ENCODE data around the gene RAD51C.

DNA sequence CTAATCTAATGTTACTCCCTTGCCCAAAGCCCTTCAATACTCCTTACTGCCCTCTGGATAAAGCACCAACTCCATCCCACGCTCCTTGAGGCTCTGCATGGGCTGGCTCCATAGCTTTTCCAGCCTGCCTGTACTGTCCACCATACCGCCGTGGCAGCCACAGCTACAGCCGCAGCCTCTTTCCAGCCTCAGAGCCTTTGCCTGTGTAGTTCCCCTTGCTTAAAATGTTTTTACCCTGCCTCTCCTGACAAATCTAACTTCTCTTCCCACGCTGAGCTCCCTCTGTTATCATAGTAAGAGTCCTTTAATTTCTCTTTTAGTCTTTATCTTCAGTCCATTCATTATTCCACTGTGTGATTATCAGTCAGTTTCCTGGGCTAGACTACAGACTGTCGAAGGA, 22.5 kb upstream of the RAD51C start:
- TF ChIP-seq, protein P1, sequence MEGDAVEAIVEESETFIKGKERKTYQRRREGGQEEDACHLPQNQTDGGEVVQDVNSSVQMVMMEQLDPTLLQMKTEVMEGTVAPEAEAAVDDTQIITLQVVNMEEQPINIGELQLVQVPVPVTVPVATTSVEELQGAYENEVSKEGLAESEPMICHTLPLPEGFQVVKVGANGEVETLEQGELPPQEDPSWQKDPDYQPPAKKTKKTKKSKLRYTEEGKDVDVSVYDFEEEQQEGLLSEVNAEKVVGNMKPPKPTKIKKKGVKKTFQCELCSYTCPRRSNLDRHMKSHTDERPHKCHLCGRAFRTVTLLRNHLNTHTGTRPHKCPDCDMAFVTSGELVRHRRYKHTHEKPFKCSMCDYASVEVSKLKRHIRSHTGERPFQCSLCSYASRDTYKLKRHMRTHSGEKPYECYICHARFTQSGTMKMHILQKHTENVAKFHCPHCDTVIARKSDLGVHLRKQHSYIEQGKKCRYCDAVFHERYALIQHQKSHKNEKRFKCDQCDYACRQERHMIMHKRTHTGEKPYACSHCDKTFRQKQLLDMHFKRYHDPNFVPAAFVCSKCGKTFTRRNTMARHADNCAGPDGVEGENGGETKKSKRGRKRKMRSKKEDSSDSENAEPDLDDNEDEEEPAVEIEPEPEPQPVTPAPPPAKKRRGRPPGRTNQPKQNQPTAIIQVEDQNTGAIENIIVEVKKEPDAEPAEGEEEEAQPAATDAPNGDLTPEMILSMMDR (IDR thresholded peaks at IDR 0.05): no peak
- TF ChIP-seq ZFX (IDR thresholded peaks at IDR 0.05; ENCODE audit: borderline replicate concordance): no peak

All from 22Rv1 (cell line).